NCI-H526 (cell line): ENCODE measurements around the gene ATAT1.

Source experiments
- DNase-seq, 2 experiments: peaks; one replicate each; lab custom pipeline; 2025; lab: John Stamatoyannopoulos, UW

Gene ATAT1

DNA sequence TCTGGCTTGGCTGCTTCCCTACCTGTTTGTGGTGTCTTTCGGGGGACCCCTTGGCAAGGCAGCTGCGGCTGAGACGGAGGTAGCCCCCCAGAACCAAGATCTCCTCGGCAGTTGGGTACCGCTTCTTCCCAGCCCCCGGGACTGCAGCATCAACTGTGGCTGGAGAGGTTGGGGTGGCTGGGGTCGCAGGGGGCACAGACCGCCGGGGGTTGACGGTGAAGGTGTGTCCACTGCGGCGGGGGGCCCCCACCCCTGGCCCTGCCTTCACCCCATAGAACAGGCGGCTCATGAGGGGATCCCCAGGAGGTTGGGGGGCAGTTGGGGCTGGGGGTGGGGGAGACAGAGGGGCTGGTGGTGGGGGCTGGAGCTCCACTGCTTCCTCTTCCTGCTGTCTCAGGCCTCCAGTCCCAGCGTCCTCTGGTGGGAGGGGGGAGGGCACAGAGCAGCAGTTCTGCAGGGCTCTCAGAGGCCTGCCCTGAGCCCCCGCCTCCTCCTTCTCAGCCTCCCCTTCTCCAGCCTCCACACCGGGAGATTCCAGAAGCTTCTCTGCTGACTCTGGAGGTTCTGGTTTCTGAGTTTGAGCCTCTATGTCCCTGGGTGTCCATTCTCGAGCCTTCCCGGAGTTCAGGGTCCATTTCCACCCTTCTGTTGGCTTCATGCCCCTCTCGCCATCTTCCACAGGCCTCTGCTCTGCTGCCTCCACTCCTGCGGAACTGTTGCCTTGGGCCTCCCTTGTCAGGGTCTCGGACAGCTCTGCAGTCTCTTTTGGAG lies 57.9 kb downstream of the ATAT1 start:
- no peak for DNase-seq

DNA sequence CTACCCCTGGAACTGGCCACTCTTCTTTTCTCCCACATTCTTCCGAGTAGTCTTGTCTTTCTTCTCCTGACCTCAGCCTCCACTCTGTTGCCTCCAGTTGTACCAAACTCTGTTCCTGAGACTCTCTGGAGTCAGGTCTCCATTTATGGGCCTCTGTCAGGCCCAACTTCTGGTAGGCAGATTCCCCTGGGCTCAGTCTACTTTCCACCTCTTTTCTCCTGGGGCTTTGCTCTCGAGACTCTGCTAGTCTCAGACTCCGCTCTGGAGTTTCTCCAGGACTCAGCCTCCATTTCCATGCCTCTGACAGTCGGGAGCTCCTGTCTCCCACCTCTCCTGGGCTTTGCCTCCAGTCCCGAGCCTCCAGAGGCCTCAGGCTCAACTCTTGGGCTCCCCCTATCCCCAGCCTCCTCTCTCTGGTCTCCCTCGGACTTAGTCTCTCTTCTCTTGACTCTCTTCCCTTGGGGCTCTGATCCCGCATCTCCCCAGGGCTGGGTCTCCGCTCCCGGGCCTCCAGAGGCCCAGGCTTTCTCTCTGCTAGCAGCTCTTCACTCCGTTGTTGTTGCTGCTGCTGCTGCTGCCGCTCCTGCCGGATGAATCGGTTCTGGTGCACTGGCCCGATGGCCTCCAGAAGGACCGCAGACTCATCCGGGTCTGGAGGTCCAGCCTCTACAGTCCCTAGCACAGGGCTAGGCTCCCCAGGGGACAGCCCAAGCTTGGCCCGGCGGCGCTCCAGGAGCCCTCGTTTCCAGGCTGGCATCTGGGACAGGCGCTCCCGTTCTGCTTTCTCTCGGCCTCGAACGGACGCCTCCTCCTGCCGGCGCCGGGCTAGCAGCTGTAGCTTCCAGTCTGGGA lies 58.7 kb downstream of the ATAT1 start:
- DNase-seq, result no peak

DNA sequence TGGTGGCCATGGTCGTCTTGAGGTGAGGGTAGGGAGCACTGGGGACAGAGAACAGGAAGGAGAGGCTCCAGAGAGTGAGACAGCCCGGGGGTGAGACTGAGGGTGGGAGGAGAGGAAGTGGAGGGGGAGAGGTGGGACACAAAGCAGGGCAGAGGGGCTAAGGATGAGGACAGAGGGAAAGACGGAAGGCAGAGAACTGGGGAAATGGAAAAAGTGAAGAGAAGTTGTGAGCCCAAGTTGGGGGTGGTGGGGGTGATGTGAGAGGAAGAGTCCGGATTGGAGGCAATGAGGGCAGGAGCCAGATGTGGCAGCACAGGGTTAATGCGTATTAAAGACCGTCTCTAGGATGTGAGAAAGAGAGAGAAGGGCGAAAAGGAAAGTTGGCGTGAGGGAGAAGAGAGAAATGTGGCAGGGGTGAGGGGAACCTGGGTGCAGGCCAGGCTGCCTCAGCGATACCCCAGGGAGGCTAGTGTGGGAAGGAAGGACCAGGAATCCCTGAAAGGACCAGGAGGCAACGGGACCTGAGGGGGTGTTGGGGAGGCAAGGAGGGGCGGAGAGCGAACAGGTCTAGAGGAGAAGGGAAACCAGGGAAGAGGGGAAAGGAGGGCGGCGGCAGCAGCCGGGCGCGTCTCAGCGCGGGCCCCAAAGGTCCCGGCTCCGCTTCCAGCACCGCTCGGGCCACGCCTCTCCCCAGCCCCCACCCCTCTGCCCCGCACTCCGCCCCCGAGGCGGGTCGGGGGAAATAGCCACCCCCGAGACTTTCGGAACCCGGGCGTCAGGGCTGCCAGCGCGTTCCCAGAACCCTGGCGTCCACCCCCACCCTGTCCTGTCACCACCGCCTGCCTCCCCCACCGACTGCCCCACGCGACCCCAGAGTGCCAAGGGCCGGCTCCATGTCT lies 59.6 kb downstream of the ATAT1 start, which contains the start of gene PPP1R18:
TSS of gene PPP1R18 (minus strand) at position 637 of the 899 bp plus-strand sequence. CDS start at position 10, 627 bp downstream.
- peak in 1 of 2 experiments; percentile 77 for DNase-seq

DNA sequence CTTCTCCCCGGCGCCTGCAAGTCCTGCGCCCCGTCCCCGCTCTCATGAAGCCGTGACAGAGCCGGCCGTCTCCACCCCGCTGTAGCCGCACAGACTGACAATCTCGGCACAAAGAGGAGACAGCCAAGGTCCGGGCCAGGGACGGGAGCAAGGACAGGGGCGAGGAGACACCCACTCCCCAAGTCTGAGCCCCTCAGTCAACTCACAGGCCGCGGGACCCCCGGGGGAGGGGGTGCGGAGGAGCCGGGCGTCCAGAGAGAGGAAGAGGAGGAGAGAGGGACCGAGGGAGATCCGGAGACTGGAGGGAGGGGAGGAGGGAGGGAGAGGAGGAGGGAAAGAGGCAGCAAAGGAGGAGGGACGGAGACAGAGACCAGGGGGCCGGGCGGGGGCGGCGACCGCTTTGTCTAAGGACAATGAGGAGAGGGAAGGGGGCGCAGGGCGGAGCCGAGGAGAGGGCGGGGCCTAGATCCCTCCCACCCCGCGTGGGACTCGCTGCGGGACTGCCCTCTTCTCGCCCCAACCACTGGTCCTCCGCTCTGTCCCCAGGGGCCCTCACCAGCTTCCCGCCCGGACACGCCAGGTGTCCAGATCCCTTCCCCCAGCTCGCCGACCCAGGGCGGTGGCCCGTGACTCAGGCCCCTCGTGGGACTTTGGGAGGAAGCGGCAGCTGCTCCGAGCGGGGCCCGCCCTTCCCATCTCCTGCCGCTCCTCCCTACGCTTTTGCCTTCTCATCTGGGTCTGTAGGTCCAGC lies 60.4 kb downstream of the ATAT1 start:
- DNase-seq, result peak; percentile 76 to 94

DNA sequence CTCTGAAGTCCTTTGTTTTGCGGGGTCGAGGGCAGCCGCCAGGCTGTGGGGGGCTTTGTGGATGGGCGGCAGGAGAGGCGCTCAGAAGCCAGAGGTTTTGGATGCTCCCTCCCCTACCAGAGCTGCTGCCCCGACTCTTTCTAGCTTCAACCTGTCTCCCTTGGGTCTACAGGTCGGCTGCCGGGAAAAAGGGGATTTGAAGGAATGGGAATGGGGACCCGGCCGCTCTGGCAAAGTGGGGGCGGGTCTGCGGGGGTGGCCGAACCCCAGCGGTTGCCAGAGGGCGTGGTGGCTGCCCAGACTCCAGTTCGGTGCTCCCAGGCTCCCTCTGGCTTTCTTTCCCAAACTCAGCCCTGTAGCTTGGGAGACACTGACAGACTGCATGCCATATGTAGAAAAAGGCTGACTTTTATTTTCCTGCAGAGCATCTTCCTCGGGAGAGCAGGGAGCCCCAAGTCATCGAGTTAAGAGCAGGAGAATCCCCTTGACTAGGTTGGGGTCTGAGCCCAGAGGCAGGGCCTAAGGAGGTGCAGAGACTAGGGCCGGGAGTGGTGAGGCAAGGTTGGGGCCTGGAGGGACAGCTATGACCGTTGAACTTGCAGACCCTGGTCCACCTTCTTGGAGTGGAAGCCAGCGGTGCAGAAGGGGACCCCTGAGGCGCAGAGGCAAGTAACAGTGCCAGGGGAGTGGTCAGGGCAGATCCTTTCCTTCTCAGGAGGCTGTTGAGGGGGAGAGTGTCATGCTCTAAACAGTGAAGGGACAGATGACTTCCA lies 61.2 kb downstream of the ATAT1 start:
- DNase-seq, result peak in 1 of 2 experiments; percentile 63

DNA sequence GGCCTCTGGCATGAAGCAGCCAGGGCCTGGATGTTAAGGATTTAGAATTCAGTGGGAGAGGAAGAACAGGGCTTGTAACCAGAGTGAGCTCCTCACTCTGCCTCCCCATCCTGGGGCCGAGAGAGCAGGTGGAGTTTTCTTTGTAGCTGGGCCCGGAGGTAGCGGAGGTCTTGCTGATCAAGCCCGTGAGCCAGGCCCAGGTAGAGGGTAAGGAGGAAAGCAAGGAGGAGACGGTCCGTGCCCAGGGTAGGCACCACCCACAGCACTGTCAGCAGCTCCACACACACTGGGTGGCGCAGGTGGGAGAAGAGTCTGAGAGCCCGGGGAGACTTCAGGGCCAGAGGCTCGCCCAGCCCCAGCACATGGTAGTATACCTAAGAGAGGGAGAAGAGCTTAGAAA lies 61.9 kb downstream of the ATAT1 start:
- DNase-seq, result no peak

DNA sequence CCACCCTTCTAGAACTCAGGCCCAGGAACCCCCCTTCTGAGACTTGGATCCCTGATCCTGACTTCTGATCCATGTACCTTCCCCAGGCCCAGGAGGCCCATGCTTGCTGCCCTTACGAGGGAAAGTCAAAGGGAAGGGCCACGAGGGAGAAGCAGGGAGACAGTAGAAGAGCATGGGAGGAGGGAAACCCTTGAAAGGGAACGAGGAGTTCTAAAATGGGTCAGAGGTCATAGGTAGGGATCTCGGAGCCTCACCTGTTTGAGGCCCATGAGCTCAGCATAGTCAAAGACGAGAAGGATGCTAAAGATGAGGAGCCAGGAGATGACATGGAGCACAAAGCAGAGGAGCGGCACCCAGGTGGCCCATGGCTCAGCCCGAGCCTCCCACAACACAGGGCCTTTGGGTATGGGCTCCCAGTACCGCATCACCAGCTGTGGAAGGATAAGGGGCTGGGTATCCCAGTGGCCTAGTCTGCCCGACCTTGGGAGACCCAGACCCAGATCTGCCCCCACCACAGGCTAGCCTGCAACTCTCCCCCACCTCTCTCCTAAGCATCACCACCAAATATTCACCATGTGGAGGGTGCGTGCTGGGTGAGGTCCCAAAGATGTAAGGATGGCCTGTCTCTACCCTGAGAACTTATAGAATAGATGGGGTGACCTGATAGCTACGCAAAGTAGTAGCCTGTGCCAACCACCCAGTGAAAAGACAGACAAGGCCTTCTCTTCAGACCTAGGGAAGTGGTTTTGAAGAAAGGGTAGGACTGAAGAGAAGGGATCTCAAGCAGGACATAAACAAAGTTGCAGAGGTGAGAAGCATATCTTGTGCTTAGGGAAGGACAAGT lies 62.6 kb downstream of the ATAT1 start:
- DNase-seq, result no peak

DNA sequence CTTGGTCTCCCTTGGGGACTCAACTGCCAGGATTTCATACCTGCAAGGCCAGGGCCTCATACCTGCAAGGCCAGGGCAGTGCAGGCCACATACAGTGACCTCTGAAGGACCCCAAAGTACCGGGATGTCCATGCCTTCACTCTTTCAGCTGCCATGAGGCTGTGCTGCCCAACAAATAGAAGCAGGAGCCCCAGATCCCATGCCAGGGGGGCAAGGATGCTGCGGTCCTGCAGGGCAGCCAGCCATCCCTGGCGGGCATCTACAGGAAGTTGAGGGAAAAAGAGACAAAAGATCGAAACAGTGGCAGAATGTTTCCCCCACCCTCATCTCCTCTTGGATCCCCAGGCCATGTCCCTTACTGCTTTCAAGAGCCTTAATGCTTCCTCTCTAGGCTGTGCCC lies 63.3 kb downstream of the ATAT1 start:
- no peak for DNase-seq

DNA sequence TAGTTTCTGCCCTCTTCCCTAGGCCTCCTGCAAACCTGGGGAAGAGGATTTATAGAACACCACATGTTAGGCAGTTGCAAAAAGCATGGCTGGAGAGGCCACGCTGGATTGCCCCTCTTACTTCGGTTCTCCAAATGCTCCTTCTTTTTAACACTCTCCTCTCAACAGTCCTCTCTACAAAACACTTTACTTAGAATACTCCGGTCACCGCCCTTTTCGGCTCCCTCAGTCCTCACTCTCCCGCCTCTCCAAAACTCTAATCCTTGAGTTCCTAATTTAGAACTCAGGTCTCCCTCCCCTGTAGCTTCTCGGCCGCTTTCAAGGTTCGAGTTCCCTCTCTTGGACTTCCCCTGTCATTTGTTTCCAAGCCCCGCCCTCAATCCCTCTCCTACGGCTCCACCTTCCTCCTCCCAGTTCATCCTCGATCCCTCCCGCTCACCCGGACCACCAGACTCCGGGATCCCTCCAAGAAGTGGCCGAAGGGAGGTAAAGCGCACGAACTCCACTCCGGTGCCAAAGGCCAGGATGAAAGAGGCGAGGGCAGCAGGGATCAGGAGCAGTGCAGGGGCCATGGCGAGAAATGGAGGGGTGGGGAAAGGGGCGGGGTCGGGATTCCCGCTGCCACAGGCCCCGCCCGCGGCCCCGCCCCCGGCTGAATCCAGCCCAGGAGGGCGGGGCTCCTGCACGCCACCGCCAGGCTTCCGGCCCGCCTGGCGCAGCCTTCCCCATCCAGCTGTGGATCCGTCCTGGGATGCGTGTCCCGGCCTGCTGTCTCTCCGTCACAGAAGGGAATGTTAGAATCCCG lies 63.9 kb downstream of the ATAT1 start, which contains the start of gene NRM:
TSS of gene NRM (minus strand) at position 582 of the 805 bp plus-strand sequence. CDS start at position 572, 10 bp downstream.
- DNase-seq, result peak; percentile 66 to 92

DNA sequence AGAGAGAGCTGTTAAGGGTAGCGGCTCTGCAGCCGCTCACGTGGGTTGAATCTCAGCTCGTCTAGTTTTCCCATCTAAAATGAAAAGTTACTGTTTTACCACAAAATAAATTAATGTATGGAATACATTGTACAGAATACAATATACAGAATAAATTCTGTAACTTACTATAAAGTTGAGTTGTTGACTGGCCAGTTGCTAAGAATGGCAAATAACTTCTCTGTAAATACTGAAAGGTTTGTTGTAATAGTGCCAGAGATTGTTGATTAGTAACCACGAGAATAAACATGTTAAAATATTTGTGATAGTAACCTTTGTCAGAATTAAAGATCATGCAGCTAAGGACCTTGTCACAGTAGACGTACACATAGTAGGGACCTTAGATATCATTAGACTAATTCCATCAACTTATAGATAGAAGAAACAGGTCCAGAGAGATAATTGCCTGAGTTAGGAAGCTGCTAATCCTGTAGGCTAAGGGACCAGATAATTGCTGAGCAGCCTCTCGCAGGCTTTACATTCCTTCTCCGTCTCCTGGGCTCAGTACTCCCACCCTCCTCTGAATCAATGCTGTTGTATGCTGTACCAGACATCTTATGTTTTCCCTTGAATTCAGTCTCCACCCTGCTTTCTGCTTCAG lies 64.7 kb downstream of the ATAT1 start:
- no peak for DNase-seq
